HG03045 (cell line): ENCODE data around the gene SLC23A2.
"Not testable (repeated sequence)": the region's sequence is repeated elsewhere in the genome, so short reads cannot be mapped to it uniquely, and the experiment has no call there.

Source experiments
- ATAC-seq: cut with Tn5 transposase; IDR thresholded peaks from one replicate; pipeline ENCODE4 v1.9.1; 2021; ENCODE audit warnings: mild to moderate bottlenecking, moderate library complexity; ENCODE audit not compliant: unreplicated experiment

Gene SLC23A2

GRCh38 chr20:4854561-4854901 is 146.8 kb downstream of the SLC23A2 start:
- ATAC-seq = no peak

GRCh38 chr20:4853757-4854560 is 147.4 kb downstream of the SLC23A2 start:
- ATAC-seq = no peak

- no peak for ATAC-seq
Measured at GRCh38 chr20:4853004-4853403, 148.3 kb downstream of the SLC23A2 start.

- no peak for ATAC-seq
Measured at GRCh38 chr20:4850960-4851359, 150.3 kb downstream of the SLC23A2 start.

- not testable (repeated sequence) for ATAC-seq
Measured at GRCh38 chr20:4848829-4849228, 152.5 kb downstream of the SLC23A2 start.

GRCh38 chr20:4848041-4848440 is 153.3 kb downstream of the SLC23A2 start:
- ATAC-seq = no peak

GRCh38 chr20:4846821-4847220 is 154.5 kb downstream of the SLC23A2 start:
- ATAC-seq = no peak

- ATAC-seq = no peak
Measured at GRCh38 chr20:4844751-4845465, 156.4 kb downstream of the SLC23A2 start.

GRCh38 chr20:4844325-4844724 is 157.0 kb downstream of the SLC23A2 start:
- no peak for ATAC-seq

GRCh38 chr20:4840801-4841200 is 160.5 kb downstream of the SLC23A2 start:
- no peak for ATAC-seq

- ATAC-seq = no peak
Measured at GRCh38 chr20:4838526-4838925, 162.8 kb downstream of the SLC23A2 start.

GRCh38 chr20:4837760-4838159 is 163.6 kb downstream of the SLC23A2 start:
- no peak for ATAC-seq

- no peak for ATAC-seq
Measured at GRCh38 chr20:4836935-4837334, 164.4 kb downstream of the SLC23A2 start.

GRCh38 chr20:4836473-4836872 is 164.8 kb downstream of the SLC23A2 start:
- ATAC-seq = no peak

- no peak for ATAC-seq
Measured at GRCh38 chr20:4835244-4836177, 165.8 kb downstream of the SLC23A2 start.

GRCh38 chr20:4833074-4833728 is 168.1 kb downstream of the SLC23A2 start:
- ATAC-seq = no peak

GRCh38 chr20:4832469-4832868 is 168.8 kb downstream of the SLC23A2 start:
- ATAC-seq = no peak

GRCh38 chr20:4830696-4831095 is 170.6 kb downstream of the SLC23A2 start:
- ATAC-seq = no peak

- no peak for ATAC-seq
Measured at GRCh38 chr20:4830259-4830658, 171.1 kb downstream of the SLC23A2 start.

- no peak for ATAC-seq
Measured at GRCh38 chr20:4829514-4830215, 171.6 kb downstream of the SLC23A2 start.
